IMR-90 (cell line): ENCODE measurements around the gene DNAH3.

ENCODE experiments used
- CEBPB ChIP-seq: IDR thresholded peaks from 2 replicates; pipeline ENCODE4 v1.6.1; 2012; ENCODE audit warnings: low read depth, low read length, improper control_type of control experiment
- CTCF ChIP-seq: conservative IDR thresholded peaks from 2 replicates; pipeline ENCODE4 v1.5.1; 2012; ENCODE audit warnings: mild to moderate bottlenecking, low read depth, low read length, improper control_type of control experiment
- ELK1 ChIP-seq: fragments of 150-350 bp; IDR thresholded peaks from 2 replicates; pipeline ENCODE4 v1.6.1; 2016; ENCODE audit warnings: low read depth, mild to moderate bottlenecking, low read length, moderate library complexity, borderline replicate concordance
- FOS ChIP-seq: fragments of 150-350 bp; IDR thresholded peaks from 2 replicates; pipeline ENCODE4 v1.6.1; 2016; ENCODE audit warnings: low read depth, low read length
- MAFK ChIP-seq: IDR thresholded peaks from 2 replicates; pipeline ENCODE4 v1.6.1; 2012; ENCODE audit warnings: low read depth, low read length, improper control_type of control experiment
- MAZ ChIP-seq: IDR thresholded peaks from 2 replicates; pipeline ENCODE4 v1.6.1; 2012; ENCODE audit warnings: low read depth, mild to moderate bottlenecking, low read length, improper control_type of control experiment, moderate library complexity, borderline replicate concordance
- MXI1 ChIP-seq: IDR thresholded peaks from 2 replicates; pipeline ENCODE4 v1.6.1; 2012; ENCODE audit warnings: low read depth, mild to moderate bottlenecking, low read length, moderate library complexity, borderline replicate concordance
- NFE2L2 ChIP-seq: fragments of 150-350 bp; IDR thresholded peaks from 2 replicates; pipeline ENCODE4 v1.6.1; 2016; ENCODE audit warnings: low read depth, mild to moderate bottlenecking, low read length
- POLR2A ChIP-seq: IDR thresholded peaks from 2 replicates; pipeline ENCODE4 v1.6.1; 2012; ENCODE audit warnings: mild to moderate bottlenecking, low read depth, low read length
- RAD21 ChIP-seq: IDR thresholded peaks from 2 replicates; pipeline ENCODE4 v1.6.1; 2012; ENCODE audit warnings: low read length, improper control_type of control experiment
- RCOR1 ChIP-seq: IDR thresholded peaks from 2 replicates; pipeline ENCODE4 v1.6.1; 2012; ENCODE audit warnings: mild to moderate bottlenecking, low read length, improper control_type of control experiment; ENCODE audit not compliant: insufficient replicate concordance
- RFX5 ChIP-seq: IDR thresholded peaks from 2 replicates; pipeline ENCODE4 v1.8.0; 2012; ENCODE audit warnings: low read depth, mild to moderate bottlenecking, low read length, moderate library complexity
- SMC3 ChIP-seq: fragments of 150-350 bp; IDR thresholded peaks from 2 replicates; pipeline ENCODE4 v1.6.1; 2016; ENCODE audit warnings: low read depth, mild to moderate bottlenecking, antibody characterized with exemption, low read length, moderate library complexity
- TF ChIP-seq, protein P1 (sequence below): fragments of 150-350 bp; IDR thresholded peaks from 2 replicates; pipeline ENCODE4 v1.6.1; 2017; ENCODE audit warnings: mild to moderate bottlenecking, antibody characterized with exemption, low read length, low read depth

DNA sequence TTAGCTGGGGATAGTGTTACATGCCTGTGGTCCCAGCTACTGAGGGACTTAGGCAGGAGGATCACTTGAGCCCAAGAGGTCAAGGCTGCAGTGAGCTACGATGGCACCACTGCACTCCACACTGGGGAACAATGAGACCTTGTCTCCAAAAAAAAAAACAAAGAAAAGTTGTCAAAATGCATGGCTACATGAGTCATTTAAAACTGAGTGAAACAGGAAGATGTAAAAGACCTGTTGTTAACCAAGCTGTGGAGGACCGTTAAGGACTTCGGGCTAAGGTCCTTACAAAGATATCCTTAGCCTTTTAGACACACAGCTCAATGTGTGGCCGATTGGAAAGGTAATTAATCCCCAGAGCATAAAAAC is 35.7 kb upstream of the DNAH3 start:
- TF ChIP-seq CTCF (no peak), SMC3 (no peak), POLR2A (no peak), FOS (no peak), RFX5 (no peak), MAFK (no peak), MAZ (no peak), RCOR1 (no peak), CEBPB (no peak), MXI1 (no peak), ELK1 (no peak), NFE2L2 (no peak), RAD21 (no peak)
- TF ChIP-seq, protein P1, sequence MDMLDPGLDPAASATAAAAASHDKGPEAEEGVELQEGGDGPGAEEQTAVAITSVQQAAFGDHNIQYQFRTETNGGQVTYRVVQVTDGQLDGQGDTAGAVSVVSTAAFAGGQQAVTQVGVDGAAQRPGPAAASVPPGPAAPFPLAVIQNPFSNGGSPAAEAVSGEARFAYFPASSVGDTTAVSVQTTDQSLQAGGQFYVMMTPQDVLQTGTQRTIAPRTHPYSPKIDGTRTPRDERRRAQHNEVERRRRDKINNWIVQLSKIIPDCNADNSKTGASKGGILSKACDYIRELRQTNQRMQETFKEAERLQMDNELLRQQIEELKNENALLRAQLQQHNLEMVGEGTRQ: no peak
